Measurements from ENCODE around the gene YIF1A.

Gene YIF1A

GRCh38 chr11:66275396-66275795 is 13.5 kb downstream of the YIF1A start:
- TF ChIP-seq ZFX (IDR thresholded peaks at IDR 0.05; ENCODE audit: borderline replicate concordance) (no peak), CTCF (IDR thresholded peaks at IDR 0.05) (no peak)
- H3K27ac ChIP-seq = peak overlapping the region; percentile 27; the same call in 1 of the 2 replicates

GRCh38 chr11:66274219-66274618 is 14.7 kb downstream of the YIF1A start:
- H3K27ac ChIP-seq = peak overlapping the region; percentile 27; the same call in 1 of the 2 replicates

GRCh38 chr11:66272596-66272995 is 16.3 kb downstream of the YIF1A start:
- no peak overlapping the region for H3K27ac ChIP-seq

More at GRCh38 chr11:66274219-66274618, 14.7 kb downstream of the YIF1A start:
- TF ChIP-seq ZFX (IDR thresholded peaks at IDR 0.05; ENCODE audit: borderline replicate concordance) (no peak), CTCF (IDR thresholded peaks at IDR 0.05) (no peak)

GRCh38 chr11:66271816-66272215 is 17.1 kb downstream of the YIF1A start:
- TF ChIP-seq ZFX (IDR thresholded peaks at IDR 0.05; ENCODE audit: borderline replicate concordance) (no peak), CTCF (IDR thresholded peaks at IDR 0.05) (no peak)
- H3K27ac ChIP-seq = no peak overlapping the region; the same call in 1 of the 2 replicates

More at GRCh38 chr11:66272596-66272995, 16.3 kb downstream of the YIF1A start:
- TF ChIP-seq ZFX (IDR thresholded peaks at IDR 0.05; ENCODE audit: borderline replicate concordance) (no peak), CTCF (IDR thresholded peaks at IDR 0.05) (no peak)

- peak overlapping the region; percentile 93 for H3K27ac ChIP-seq
- TF ChIP-seq ZFX (IDR thresholded peaks at IDR 0.05; ENCODE audit: borderline replicate concordance) (no peak), CTCF (IDR thresholded peaks at IDR 0.05) (peak; percentile 24; the same call in 1 of the 2 replicates)
These were observed 19.7 kb downstream of the YIF1A start for GRCh38 chr11:66268952-66269905.

- H3K27ac ChIP-seq = peak within 1 kb of the TSS; percentile 93
- no peak for TF ChIP-seq CTCF (IDR thresholded peaks at IDR 0.05)
- TF ChIP-seq ZFX (IDR thresholded peaks at IDR 0.05; ENCODE audit: borderline replicate concordance) = no peak
These were observed 20.5 kb downstream of the YIF1A start, which contains the start of gene RAB1B for GRCh38 chr11:66268244-66268951. Gene RAB1B (plus strand): TSS chr11:66268639. CDS start chr11:66268680, 41 bp downstream.
